ENCODE results near the gene DDR2. TPM values are rescaled to one million over a fixed set of nuclear protein-coding genes. Genes with fewer than 3 reads are reported as not detected.

DDR2 gene
- total RNA-seq, 2 experiments from 2014 or later: 0.22 to 0.42 TPM

GRCh38 chr1:162700131-162700530, 67.9 kb downstream of the DDR2 start:
- Mint-ChIP-seq H3K27ac (no peak overlapping the region), H3K27me3 (no peaks in the 10 kb centered on the region), H3K4me3 (no peak overlapping the region), H3K4me1 (ENCODE audit: low read depth) (no peaks in the 10 kb centered on the region), H3K9me3 (no peaks in the 10 kb centered on the region), H3K36me3 (ENCODE audit: low read depth) (no peaks in the 10 kb centered on the region)
- H3K9me3 ChIP-seq (ENCODE audit: control insufficient read depth in 1 of 2, insufficient read depth in 1 of 2, low read length in 2 of 2): peaks cover 0 to 3% of the 10 kb centered on the region in 2 experiments
- ChIA-PET CTCF (no interaction called here), POLR2A (no interaction called here)
- no peaks in the 10 kb centered on the region for H3K4me1 ChIP-seq (ENCODE audit: insufficient read depth, low read length)
- TF ChIP-seq CTCF (IDR thresholded peaks at IDR 0.05): no peak
- no peak overlapping the region for H3K27ac ChIP-seq (ENCODE audit: low read depth in 1 of 2, low read length in 2 of 2)
- no peaks in the 10 kb centered on the region for H3K36me3 ChIP-seq (ENCODE audit: insufficient read depth, low read length)
- H3K4me3 ChIP-seq (ENCODE audit: low read length): no peak overlapping the region
- ATAC-seq (ENCODE audit: poor library complexity) (no peak), DNase-seq (no peak)
- no peaks in the 10 kb centered on the region for H3K27me3 ChIP-seq (ENCODE audit: control insufficient read depth in 1 of 2, insufficient read depth in 2 of 2, low read length in 2 of 2)
- intact Hi-C loops (cut with DNase I, micrococcal nuclease): no loop called here

GRCh38 chr1:162701286-162701685, 69.0 kb downstream of the DDR2 start:
- Histone ChIP-seq H3K9me3 (ENCODE audit: control insufficient read depth in 1 of 2, insufficient read depth in 1 of 2, low read length in 2 of 2) (peaks cover 0 to under 1% of the 10 kb centered on the region in 2 experiments), H3K27me3 (ENCODE audit: control insufficient read depth in 1 of 2, insufficient read depth in 2 of 2, low read length in 2 of 2) (no peaks in the 10 kb centered on the region), H3K27ac (ENCODE audit: low read depth in 1 of 2, low read length in 2 of 2) (no peak overlapping the region), H3K4me3 (ENCODE audit: low read length) (no peak overlapping the region), H3K36me3 (ENCODE audit: insufficient read depth, low read length) (no peaks in the 10 kb centered on the region), H3K4me1 (ENCODE audit: insufficient read depth, low read length) (no peaks in the 10 kb centered on the region)
- ChIA-PET POLR2A (no interaction called here), CTCF (no interaction called here)
- DNase-seq (no peak), ATAC-seq (ENCODE audit: poor library complexity) (no peak)
- no peaks in the 10 kb centered on the region for H3K4me1 Mint-ChIP-seq (ENCODE audit: low read depth)
- intact Hi-C loops (cut with DNase I, micrococcal nuclease): no loop called here
- TF ChIP-seq CTCF (IDR thresholded peaks at IDR 0.05): no peak
- no peaks in the 10 kb centered on the region for H3K36me3 Mint-ChIP-seq (ENCODE audit: low read depth)
- no peaks in the 10 kb centered on the region for H3K9me3 Mint-ChIP-seq
- no peaks in the 10 kb centered on the region for H3K27me3 Mint-ChIP-seq
- H3K4me3 Mint-ChIP-seq: no peak overlapping the region
- no peak overlapping the region for H3K27ac Mint-ChIP-seq

- no peaks in the 10 kb centered on the region for H3K9me3 ChIP-seq (ENCODE audit: control insufficient read depth in 1 of 2, insufficient read depth in 1 of 2, low read length in 2 of 2)
- intact Hi-C loops (cut with DNase I, micrococcal nuclease): no loop called here
- Mint-ChIP-seq H3K4me1 (ENCODE audit: low read depth) (no peaks in the 10 kb centered on the region), H3K27me3 (no peaks in the 10 kb centered on the region), H3K9me3 (no peaks in the 10 kb centered on the region), H3K27ac (no peak overlapping the region), H3K36me3 (ENCODE audit: low read depth) (no peaks in the 10 kb centered on the region), H3K4me3 (no peak overlapping the region)
- H3K4me1 ChIP-seq (ENCODE audit: insufficient read depth, low read length): no peaks in the 10 kb centered on the region
- H3K4me3 ChIP-seq (ENCODE audit: low read length): no peak overlapping the region
- ATAC-seq (ENCODE audit: poor library complexity): no peak
- ChIA-PET POLR2A (no interaction called here), CTCF (no interaction called here)
- no peak for DNase-seq
- no peak overlapping the region for H3K27ac ChIP-seq (ENCODE audit: low read depth in 1 of 2, low read length in 2 of 2)
- TF ChIP-seq CTCF (IDR thresholded peaks at IDR 0.05): no peak
- no peaks in the 10 kb centered on the region for H3K27me3 ChIP-seq (ENCODE audit: control insufficient read depth in 1 of 2, insufficient read depth in 2 of 2, low read length in 2 of 2)
- H3K36me3 ChIP-seq (ENCODE audit: insufficient read depth, low read length): no peaks in the 10 kb centered on the region
Measured at GRCh38 chr1:162702628-162703027, 70.4 kb downstream of the DDR2 start.

Measured in CD4-positive, alpha-beta T cell (primary cell).